IMR-90 (cell line): ENCODE results near the gene NTSR1. TPM values are rescaled to one million over a fixed set of nuclear protein-coding genes. Genes with fewer than 3 reads are reported as not detected.

Experiments used
- ATAC-seq: fragments of 200-7000 bp; cut with Tn5 transposase; 2 replicates; pipeline ENCODE4 v1.9.1; 2020; ENCODE audit warnings: low read depth, mild to moderate bottlenecking, moderate library complexity
- BruUV-seq: library from RNA; stranded (reverse); fragments of 400-500 nt; replicated peaks from 2 replicates; lab custom pipeline; 2021; lab: Mats Ljungman, UMichigan
- CTCF ChIA-PET: fragments of 300-600 bp; formaldehyde crosslinking; extraction: SDS; loops from one replicate; lab custom pipeline; 2021; ENCODE audit warnings: antibody characterized with exemption; lab: Yijun Ruan, JAX
- POLR2A ChIA-PET: fragments of 300-600 bp; sonication (Branson Sonifier 250); formaldehyde crosslinking; loops from one replicate; lab custom pipeline; 2022; ENCODE audit warnings: antibody characterized with exemption; ENCODE audit not compliant: unreplicated experiment; lab: Charles Lee
- DNase-seq: peaks from one replicate; pipeline ENCODE4 v3.0.0; 2013
- H2AFZ ChIP-seq: replicated peaks from 2 replicates; pipeline ENCODE3; 2013; ENCODE audit warnings: low read length, mild to moderate bottlenecking; ENCODE audit not compliant: poor library complexity
- H2AK5ac ChIP-seq: 2 replicates; pipeline ENCODE4 v1.6.1; 2013; ENCODE audit warnings: low read depth, low read length, inconsistent platforms
- H2AK9ac ChIP-seq: replicated peaks from 2 replicates; pipeline ENCODE3; 2013; ENCODE audit warnings: mild to moderate bottlenecking, low read depth, low read length, moderate library complexity; ENCODE audit not compliant: poor library complexity
- H2BK120ac ChIP-seq: 2 replicates; pipeline ENCODE4 v1.6.1; 2013; ENCODE audit warnings: low read depth, low read length, inconsistent platforms
- H2BK15ac ChIP-seq: 3 replicates; pipeline ENCODE4 v1.6.1; 2013; ENCODE audit warnings: low read depth, low read length, inconsistent platforms
- H2BK20ac ChIP-seq: 2 replicates; pipeline ENCODE4 v1.6.1; 2013; ENCODE audit warnings: low read depth, mild to moderate bottlenecking, inconsistent platforms, low read length, moderate library complexity
- H2BK5ac ChIP-seq: 2 replicates; pipeline ENCODE4 v1.6.1; 2013; ENCODE audit warnings: mild to moderate bottlenecking, low read depth, low read length, inconsistent platforms; ENCODE audit not compliant: poor library complexity, severe bottlenecking
- H3K14ac ChIP-seq: replicated peaks from 2 replicates; pipeline ENCODE4 v1.6.1; 2013; ENCODE audit warnings: low read depth, low read length, inconsistent platforms
- H3K18ac ChIP-seq: 2 replicates; pipeline ENCODE4 v1.6.1; 2013; ENCODE audit warnings: low read depth, low read length, control low read depth
- H3K23ac ChIP-seq: 2 replicates; pipeline ENCODE4 v1.6.1; 2013; ENCODE audit warnings: low read depth, low read length, inconsistent platforms
- H3K27ac ChIP-seq: 2 replicates; pipeline ENCODE4 v1.5.1; 2013; ENCODE audit warnings: mild to moderate bottlenecking, control low read depth, low read length; ENCODE audit not compliant: insufficient read depth
- H3K27me3 ChIP-seq: 2 replicates; pipeline ENCODE4 v1.6.1; 2013; ENCODE audit warnings: low read length; ENCODE audit not compliant: control insufficient read depth, insufficient read depth
- H3K36me3 ChIP-seq: 2 replicates; pipeline ENCODE4 v1.6.1; 2013; ENCODE audit warnings: low read length, mixed read lengths; ENCODE audit not compliant: control insufficient read depth, insufficient read depth
- H3K4ac ChIP-seq: 2 replicates; pipeline ENCODE4 v1.6.1; 2013; ENCODE audit warnings: low read depth, low read length, inconsistent platforms
- H3K4me1 ChIP-seq: 2 replicates; pipeline ENCODE4 v1.6.1; 2013; ENCODE audit warnings: low read length, mixed read lengths; ENCODE audit not compliant: control insufficient read depth, insufficient read depth
- H3K4me2 ChIP-seq: 2 replicates; pipeline ENCODE4 v1.6.1; 2013; ENCODE audit warnings: low read depth, mild to moderate bottlenecking, control low read depth, low read length, moderate library complexity
- H3K4me3 ChIP-seq: 2 replicates; pipeline ENCODE4 v1.5.1; 2013; ENCODE audit warnings: low read depth, mild to moderate bottlenecking, control low read depth, low read length, moderate library complexity; ENCODE audit not compliant: insufficient read depth
- H3K56ac ChIP-seq: 2 replicates; pipeline ENCODE4 v1.6.1; 2013; ENCODE audit warnings: low read length, inconsistent platforms; ENCODE audit not compliant: insufficient read depth; ENCODE audit errors: extremely low read depth
- H3K79me1 ChIP-seq, 2 experiments: 2 replicates each; pipeline ENCODE4 v1.6.1; 2013; ENCODE audit warnings: low read length in 2 of 2, inconsistent platforms in 1 of 2, low read depth in 1 of 2
- H3K9ac ChIP-seq: 2 replicates; pipeline ENCODE4 v1.6.1; 2013; ENCODE audit warnings: low read depth, low read length, control low read depth
- H3K9me1 ChIP-seq: 2 replicates; pipeline ENCODE4 v1.6.1; 2013; ENCODE audit warnings: low read length, inconsistent platforms; ENCODE audit not compliant: insufficient read depth
- H3K9me3 ChIP-seq: 2 replicates; pipeline ENCODE4 v1.6.1; 2013; ENCODE audit warnings: low read length; ENCODE audit not compliant: control insufficient read depth, insufficient read depth
- H4K20me1 ChIP-seq: 2 replicates; pipeline ENCODE4 v1.6.1; 2013; ENCODE audit warnings: low read length, inconsistent platforms; ENCODE audit not compliant: insufficient read depth
- H4K5ac ChIP-seq: 2 replicates; pipeline ENCODE4 v1.6.1; 2013; ENCODE audit warnings: mild to moderate bottlenecking, low read depth, low read length, control low read depth
- H4K8ac ChIP-seq, 2 experiments: 2 replicates each; pipeline ENCODE4 v1.6.1; 2013; ENCODE audit warnings: low read depth in 2 of 2, low read length in 2 of 2, control low read depth in 1 of 2, inconsistent platforms in 1 of 2
- H4K91ac ChIP-seq: 2 replicates; pipeline ENCODE4 v1.6.1; 2013; ENCODE audit warnings: low read depth, low read length, inconsistent platforms; ENCODE audit not compliant: insufficient read depth
- BHLHE40 ChIP-seq: fragments of 150-350 bp; IDR thresholded peaks from 2 replicates; pipeline ENCODE4 v1.6.1; 2016; ENCODE audit warnings: mild to moderate bottlenecking, low read depth, low read length
- FOS ChIP-seq: fragments of 150-350 bp; IDR thresholded peaks from 2 replicates; pipeline ENCODE4 v1.6.1; 2016; ENCODE audit warnings: low read depth, low read length
- NFE2L2 ChIP-seq: fragments of 150-350 bp; IDR thresholded peaks from 2 replicates; pipeline ENCODE4 v1.6.1; 2016; ENCODE audit warnings: low read depth, mild to moderate bottlenecking, low read length
- RAD21 ChIP-seq: IDR thresholded peaks from 2 replicates; pipeline ENCODE4 v1.6.1; 2012; ENCODE audit warnings: low read length, improper control_type of control experiment
- RCOR1 ChIP-seq: IDR thresholded peaks from 2 replicates; pipeline ENCODE4 v1.6.1; 2012; ENCODE audit warnings: mild to moderate bottlenecking, low read length, improper control_type of control experiment; ENCODE audit not compliant: insufficient replicate concordance
- SMC3 ChIP-seq: fragments of 150-350 bp; IDR thresholded peaks from 2 replicates; pipeline ENCODE4 v1.6.1; 2016; ENCODE audit warnings: low read depth, mild to moderate bottlenecking, antibody characterized with exemption, low read length, moderate library complexity
- WGBS, 2 experiments: methylation state at CpG; one replicate each; pipeline versions ENCODE4 v1.1.5 to v1.1.7; 2013; ENCODE audit warnings: missing lambda C conversion rate in 2 of 2; ENCODE audit not compliant: insufficient read length in 1 of 2; ENCODE audit errors: extremely low coverage in 2 of 2; 5-methylcytosine and 5-hydroxymethylcytosine counted together
- dilution Hi-C: fragments of 300-500 bp; cut with HindIII; formaldehyde crosslinking; loops from one replicate; pipeline ENCODE4 v1.14.3; 2018; ENCODE audit warnings: low sequenced_read_pairs; ENCODE audit not compliant: unreplicated experiment
- in situ Hi-C: fragments of 300-500 bp; cut with MboI; formaldehyde crosslinking; loops from 3 replicates; pipeline ENCODE4 v1.14.3; 2019; ENCODE audit warnings: low sequenced_read_pairs, inconsistent platforms, mixed read lengths
- intact Hi-C: fragments of 100-400 bp; cut with micrococcal nuclease; formaldehyde crosslinking; loops from 2 replicates; pipeline ENCODE4 v1.10.0; 2022
- polyA plus RNA-seq, 3 experiments: library from polyadenylated mRNA; depleted of rRNA; stranded (reverse); fragments of >200 nt; gene quantifications; 2 replicates each; pipeline ENCODE4 v1.2.3, GENCODE V29; 2012; ENCODE audit warnings: low replicate concordance in 1 of 3
- total RNA-seq: library from RNA; depleted of rRNA; stranded (reverse); fragments of >200 nt; gene quantifications from 2 replicates; pipeline ENCODE4 v1.2.3, GENCODE V29; 2012
- TF ChIP-seq, protein P1 (sequence below): fragments of 150-350 bp; IDR thresholded peaks from 2 replicates; pipeline ENCODE4 v1.6.1; 2016; ENCODE audit warnings: low read depth, mild to moderate bottlenecking, low read length, moderate library complexity, borderline replicate concordance
- TF ChIP-seq, protein P2 (sequence below): conservative IDR thresholded peaks from 2 replicates; pipeline ENCODE4 v1.5.1; 2012; ENCODE audit warnings: mild to moderate bottlenecking, low read depth, low read length, improper control_type of control experiment

NTSR1 gene
- total and polyA plus RNA-seq, 2 of the 4 experiments (the other 2 are of a cell fraction), result 0.54 to 1.8 TPM

DNA sequence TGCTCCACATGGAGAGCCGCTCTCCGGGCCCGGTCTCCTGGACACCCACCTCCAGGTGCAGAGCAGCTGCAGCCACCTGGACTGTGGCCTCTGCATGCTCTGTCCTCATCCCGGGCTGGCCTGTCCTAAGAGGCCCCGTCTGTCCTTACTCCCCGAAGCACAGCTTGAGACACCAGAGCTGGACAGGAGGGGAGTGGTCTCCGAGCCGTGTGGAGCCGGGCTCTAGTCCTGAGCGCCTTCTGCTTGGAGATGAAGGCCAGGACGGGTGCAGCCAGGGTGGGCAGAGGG lies 6.7 kb upstream of the NTSR1 start (continued):
- TF ChIP-seq, protein P1, sequence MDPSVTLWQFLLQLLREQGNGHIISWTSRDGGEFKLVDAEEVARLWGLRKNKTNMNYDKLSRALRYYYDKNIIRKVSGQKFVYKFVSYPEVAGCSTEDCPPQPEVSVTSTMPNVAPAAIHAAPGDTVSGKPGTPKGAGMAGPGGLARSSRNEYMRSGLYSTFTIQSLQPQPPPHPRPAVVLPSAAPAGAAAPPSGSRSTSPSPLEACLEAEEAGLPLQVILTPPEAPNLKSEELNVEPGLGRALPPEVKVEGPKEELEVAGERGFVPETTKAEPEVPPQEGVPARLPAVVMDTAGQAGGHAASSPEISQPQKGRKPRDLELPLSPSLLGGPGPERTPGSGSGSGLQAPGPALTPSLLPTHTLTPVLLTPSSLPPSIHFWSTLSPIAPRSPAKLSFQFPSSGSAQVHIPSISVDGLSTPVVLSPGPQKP, result no peak

DNA sequence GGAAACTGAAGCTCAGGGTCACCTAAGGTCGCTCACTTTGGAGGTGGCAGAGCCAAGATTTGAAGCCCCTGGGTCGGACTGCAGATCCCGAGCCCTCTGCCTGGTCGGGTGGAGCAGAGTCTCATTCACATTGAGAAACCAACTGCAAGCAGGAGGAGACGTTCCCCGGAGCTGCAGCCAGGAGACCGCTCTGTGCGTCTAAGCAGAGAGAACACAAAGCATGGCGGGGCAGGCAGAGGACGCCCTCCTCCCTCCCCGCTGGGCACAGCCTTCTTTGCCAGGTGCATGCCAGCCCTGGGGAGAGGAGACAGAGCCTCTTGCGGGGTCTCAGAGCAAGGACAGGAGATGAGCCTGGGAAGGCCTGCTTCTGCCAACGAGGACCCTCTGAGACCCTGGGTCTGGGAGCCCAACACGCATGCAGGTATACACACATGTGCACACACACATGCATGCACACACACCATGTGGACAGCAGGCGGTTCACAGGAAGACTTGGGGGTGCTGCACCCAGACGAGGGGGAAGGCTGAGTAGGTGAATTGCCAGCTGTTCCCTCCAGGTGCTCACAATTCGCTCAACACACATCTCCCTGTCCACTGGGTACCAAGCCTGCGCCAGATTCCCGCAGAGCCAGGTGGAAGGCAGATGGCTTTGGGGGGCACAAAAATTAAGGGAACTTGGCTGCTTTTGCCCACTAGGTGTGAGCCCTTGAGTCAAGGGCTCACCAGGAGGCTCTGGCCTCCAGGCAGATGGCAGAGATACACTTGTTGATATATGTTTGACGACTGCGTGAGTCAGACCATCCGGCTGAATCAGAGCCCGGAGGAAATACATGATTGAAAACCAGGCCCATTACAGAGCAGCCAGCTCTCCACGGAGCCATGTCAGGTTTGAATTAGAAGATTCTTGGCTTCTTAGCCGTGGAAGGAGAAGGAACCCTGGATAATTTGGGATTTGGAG lies 5.5 kb upstream of the NTSR1 start:
- Histone ChIP-seq H3K9me3 (no peaks in the 10 kb centered on the region), H3K14ac (peak overlapping the region; percentile 59), H3K4me3 (no peak overlapping the region), H3K27ac (peak overlapping the region; percentile 76), H2AK9ac (peak overlapping the region; percentile 86), H3K4ac (peak overlapping the region; percentile 84), H2BK5ac (peak overlapping the region; percentile 78), H2AK5ac (peak overlapping the region; percentile 96), H4K8ac (peak overlapping the region; percentile 81 to 92), H4K5ac (peak overlapping the region; percentile 41; the same call in 1 of the 2 replicates), H2AFZ (peak overlapping the region; percentile 82), H4K91ac (peak overlapping the region; percentile 94), H3K79me1 (no peaks in the 10 kb centered on the region), H3K23ac (peak overlapping the region; percentile 26; the same call in 1 of the 2 replicates), H3K4me2 (peak overlapping the region; percentile 29), H2BK20ac (peak overlapping the region; percentile 90), H3K18ac (peak overlapping the region; percentile 51; the same call in 1 of the 2 replicates), H3K27me3 (peaks cover 4% of the 10 kb centered on the region; the same call in 1 of the 2 replicates), H3K56ac (peak overlapping the region; percentile 55), H2BK15ac (peak overlapping the region; percentile 72; the same call in 2 of the 3 replicates), H3K36me3 (no peaks in the 10 kb centered on the region), H2BK120ac (peak overlapping the region; percentile 79), H4K20me1 (0 out of 2 replicates have a peak, but pooled peaks cover 3% of the 10 kb centered on the region), H3K9ac (no peak overlapping the region; the same call in 1 of the 2 replicates), H3K9me1 (peaks cover 24% of the 10 kb centered on the region), H3K4me1 (peaks cover 15% of the 10 kb centered on the region)
- TF ChIP-seq BHLHE40 (peak; percentile 19; the same call in 1 of the 2 replicates), FOS (peak; percentile 91), RAD21 (peak; percentile 71), SMC3 (peak; percentile 73), NFE2L2 (no peak), RCOR1 (peak; percentile 87)
- TF ChIP-seq, protein P2, sequence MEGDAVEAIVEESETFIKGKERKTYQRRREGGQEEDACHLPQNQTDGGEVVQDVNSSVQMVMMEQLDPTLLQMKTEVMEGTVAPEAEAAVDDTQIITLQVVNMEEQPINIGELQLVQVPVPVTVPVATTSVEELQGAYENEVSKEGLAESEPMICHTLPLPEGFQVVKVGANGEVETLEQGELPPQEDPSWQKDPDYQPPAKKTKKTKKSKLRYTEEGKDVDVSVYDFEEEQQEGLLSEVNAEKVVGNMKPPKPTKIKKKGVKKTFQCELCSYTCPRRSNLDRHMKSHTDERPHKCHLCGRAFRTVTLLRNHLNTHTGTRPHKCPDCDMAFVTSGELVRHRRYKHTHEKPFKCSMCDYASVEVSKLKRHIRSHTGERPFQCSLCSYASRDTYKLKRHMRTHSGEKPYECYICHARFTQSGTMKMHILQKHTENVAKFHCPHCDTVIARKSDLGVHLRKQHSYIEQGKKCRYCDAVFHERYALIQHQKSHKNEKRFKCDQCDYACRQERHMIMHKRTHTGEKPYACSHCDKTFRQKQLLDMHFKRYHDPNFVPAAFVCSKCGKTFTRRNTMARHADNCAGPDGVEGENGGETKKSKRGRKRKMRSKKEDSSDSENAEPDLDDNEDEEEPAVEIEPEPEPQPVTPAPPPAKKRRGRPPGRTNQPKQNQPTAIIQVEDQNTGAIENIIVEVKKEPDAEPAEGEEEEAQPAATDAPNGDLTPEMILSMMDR, result peak; percentile 64
- TF ChIP-seq, protein P1, result no peak
- intact Hi-C loops, result loop anchor here (1.0 kb wide), 2 partner anchors 35 to 88 kb away; no protein-coding TSS in a partner anchor
- ChIA-PET POLR2A (no interaction called here), CTCF (interaction anchor here (1.3 to 2.5 kb wide), 3 partner anchors 37 to 89 kb away, joined by 4 to 19 read pairs (median 5); no protein-coding TSS in a partner anchor)
- dilution Hi-C loops, result no loop called here
- peak; percentile 94 for DNase-seq
- ATAC-seq, result peak; percentile 86
- no TSS peak for BruUV-seq
- in situ Hi-C loops, result no loop called here
- 45% methylated on average over 10 of the region's 25 CpGs; no CpG with 5 or more reads in 1 of the 2 experiments for WGBS, 2 experiments
